Measurements from ENCODE around the gene NEK8.

Gene NEK8

GRCh38 chr17:28728364-28729200, at the start of gene NEK8:
Gene NEK8 (plus strand): TSS chr17:28728788. CDS start chr17:28728814, 26 bp downstream.
- Histone ChIP-seq H3K27ac (peak within 1 kb of the TSS; percentile 90 to 99), H3K27me3 (no peaks in the 10 kb centered on the region), H3K4me3 (peak within 1 kb of the TSS; percentile 65 to 91), H3K9me3 (no peaks in the 10 kb centered on the region), H3K36me3 (peaks cover 9 to 11% (median 10%) of the 10 kb centered on the region in 3 donors), H3K4me1 (peaks cover 4 to 32% (median 19%) of the 10 kb centered on the region in 4 donors)
- intact Hi-C loops (cut with DNase I; ENCODE audit: low total_unique reads), result loop anchor here (2.0 to 5.0 kb wide), 2 partner anchors 14 to 169 kb away; partner anchors contain the start of gene FLOT2
- DNase-seq, result peak; percentile 96 to 97
- TF ChIP-seq CTCF (IDR thresholded peaks at IDR 0.05), result peak in 1 of 2 experiments; percentile 17

DNA sequence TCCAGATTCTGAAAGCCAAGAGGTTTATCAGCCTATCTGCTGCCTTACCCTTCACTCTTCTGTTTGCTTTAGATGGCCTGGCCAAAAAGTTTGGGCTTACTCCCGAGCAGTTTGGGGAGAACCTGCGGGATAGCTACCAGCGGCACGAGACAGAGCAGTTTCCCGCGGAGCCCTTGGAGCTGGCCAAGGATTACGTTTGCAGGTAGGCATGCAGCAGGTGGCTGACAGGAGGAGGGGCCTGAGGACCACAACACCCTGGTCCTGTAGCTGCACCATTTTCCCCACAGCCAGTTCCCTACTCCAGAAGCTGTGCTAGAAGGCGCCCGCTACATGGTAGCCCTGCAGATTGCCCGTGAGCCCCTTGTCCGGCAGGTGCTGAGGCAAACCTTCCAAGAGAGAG, 45.9 kb upstream of the NEK8 start:
- H3K27ac ChIP-seq, result no peak overlapping the region
- H3K36me3 ChIP-seq, result peaks cover 96 to 100% (median 99%) of the 10 kb centered on the region in 3 donors
- no peaks in the 10 kb centered on the region for H3K4me1 ChIP-seq
- H3K27me3 ChIP-seq, result no peaks in the 10 kb centered on the region
- no peak overlapping the region for H3K4me3 ChIP-seq
- DNase-seq, result no peak
- no peaks in the 10 kb centered on the region for H3K9me3 ChIP-seq
- intact Hi-C loops (cut with DNase I; ENCODE audit: low total_unique reads), result no loop called here
- TF ChIP-seq CTCF (IDR thresholded peaks at IDR 0.05), result no peak

- intact Hi-C loops (cut with DNase I; ENCODE audit: low total_unique reads), result no loop called here
- TF ChIP-seq CTCF (IDR thresholded peaks at IDR 0.05), result no peak
- H3K36me3 ChIP-seq, result peaks cover 96 to 100% (median 99%) of the 10 kb centered on the region in 3 donors
- H3K27me3 ChIP-seq, result no peaks in the 10 kb centered on the region
- H3K27ac ChIP-seq, result no peak overlapping the region
- no peak overlapping the region for H3K4me3 ChIP-seq
- no peaks in the 10 kb centered on the region for H3K9me3 ChIP-seq
- H3K4me1 ChIP-seq, result no peaks in the 10 kb centered on the region
- no peak for DNase-seq
Observed at GRCh38 chr17:28684963-28685362, 43.6 kb upstream of the NEK8 start.

DNA sequence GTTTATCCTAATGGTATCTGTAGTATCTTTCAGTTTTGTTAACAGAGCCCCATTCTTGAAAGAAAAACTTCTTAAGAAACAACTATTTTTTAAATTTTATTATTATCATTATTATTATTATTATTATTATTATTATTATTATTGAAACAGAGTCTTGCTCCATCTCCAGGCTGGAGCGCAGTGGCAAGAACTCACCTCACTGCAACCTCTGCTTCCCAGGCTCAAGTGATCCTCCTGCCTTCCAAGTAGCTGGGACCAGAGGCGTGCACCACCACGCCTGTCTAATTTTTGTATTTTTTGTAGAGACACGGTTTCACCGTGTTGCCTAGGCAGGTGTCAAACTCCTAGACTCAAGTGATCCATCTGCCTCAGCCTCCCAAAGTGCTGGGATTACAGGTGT, 43.2 kb upstream of the NEK8 start:
- no peaks in the 10 kb centered on the region for H3K4me1 ChIP-seq
- no peak for TF ChIP-seq CTCF (IDR thresholded peaks at IDR 0.05)
- peaks cover 96 to 100% (median 99%) of the 10 kb centered on the region in 3 donors for H3K36me3 ChIP-seq
- no peak overlapping the region for H3K27ac ChIP-seq
- intact Hi-C loops (cut with DNase I; ENCODE audit: low total_unique reads), result no loop called here
- H3K27me3 ChIP-seq, result no peaks in the 10 kb centered on the region
- DNase-seq, result no peak
- no peak overlapping the region for H3K4me3 ChIP-seq
- H3K9me3 ChIP-seq, result no peaks in the 10 kb centered on the region

DNA sequence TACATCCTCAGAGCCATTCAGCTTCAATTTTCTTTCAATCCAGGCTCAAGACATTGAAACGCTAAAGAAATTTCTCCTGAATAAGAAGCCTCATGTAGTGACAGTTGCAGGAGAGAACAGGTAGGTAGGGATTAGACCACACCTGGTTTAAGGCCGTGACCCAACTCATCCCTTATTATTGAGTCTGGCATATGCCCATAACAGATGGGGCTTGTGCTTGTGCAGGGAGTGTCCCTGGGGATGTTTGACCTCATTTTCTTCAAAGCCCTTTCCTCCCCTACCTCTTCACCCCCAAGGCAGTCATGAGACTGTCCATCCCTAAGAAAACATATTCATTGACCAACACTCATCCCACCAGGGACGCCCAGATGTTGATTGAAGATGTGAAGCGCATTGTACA, 42.3 kb upstream of the NEK8 start:
- DNase-seq, result peak in 1 of 2 donors; percentile 23
- Histone ChIP-seq H3K4me3 (no peak overlapping the region), H3K4me1 (no peaks in the 10 kb centered on the region), H3K36me3 (peaks cover 96 to 100% (median 99%) of the 10 kb centered on the region in 3 donors), H3K27ac (no peak overlapping the region), H3K9me3 (no peaks in the 10 kb centered on the region), H3K27me3 (no peaks in the 10 kb centered on the region)
- TF ChIP-seq CTCF (IDR thresholded peaks at IDR 0.05), result no peak
- intact Hi-C loops (cut with DNase I; ENCODE audit: low total_unique reads), result no loop called here

Measured in tibial artery (tissue), 4 donors.